ENCODE results near the gene USP44.

DNA sequence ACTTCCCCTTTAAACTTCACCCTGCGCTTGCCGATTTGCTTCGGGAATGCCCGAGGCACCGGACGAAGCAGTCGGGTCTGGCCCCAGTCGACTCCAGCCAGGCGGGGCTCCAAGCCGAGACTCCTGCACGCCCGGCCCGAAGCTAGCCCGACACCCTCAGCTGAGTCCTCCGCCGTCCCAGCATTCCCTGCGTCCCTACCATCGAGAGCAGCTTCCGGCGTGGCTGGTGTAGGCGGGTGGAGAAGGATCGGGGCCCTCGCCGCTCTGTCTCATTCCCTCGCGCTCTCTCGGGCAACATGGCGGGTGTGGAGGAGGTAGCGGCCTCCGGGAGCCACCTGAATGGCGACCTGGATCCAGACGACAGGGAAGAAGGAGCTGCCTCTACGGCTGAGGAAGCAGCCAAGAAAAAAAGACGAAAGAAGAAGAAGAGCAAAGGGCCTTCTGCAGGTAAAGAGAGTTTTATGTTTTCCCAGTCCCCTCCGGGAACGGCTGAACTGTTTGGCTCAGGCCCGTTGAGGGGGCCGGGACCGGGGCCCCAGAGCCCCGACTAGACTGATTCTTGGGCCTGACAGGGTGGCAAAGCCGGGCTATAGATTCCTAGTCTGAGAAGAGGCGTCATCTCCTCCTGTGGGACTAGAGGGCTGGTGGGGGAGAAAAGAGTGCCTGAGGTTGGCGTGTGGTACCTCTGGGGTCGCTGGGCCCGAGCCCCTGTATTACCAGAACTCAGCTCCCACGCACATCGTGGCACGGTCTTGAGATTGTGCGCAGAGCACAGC, 77.2 kb downstream of the USP44 start, which contains the start of gene METAP2:
- TF ChIP-seq CTCF (IDR thresholded peaks at IDR 0.05) (no peak), POLR2A (IDR thresholded peaks at IDR 0.05) (peak; percentile 92 to 98)

Data from adrenal gland (tissue), 5 donors.